ENCODE results near the gene PLEKHH1. TPM values are rescaled to one million over a fixed set of nuclear protein-coding genes. Genes with fewer than 3 reads are reported as not detected.

Gene PLEKHH1
- total and polyA plus RNA-seq, 2 donors (not counting 1 experiment from before 2014, with no cell fraction given) = 0.10 to 0.33 TPM

- Histone ChIP-seq H2AFZ (ENCODE audit: low read length) (no peak overlapping the region), H3K27ac (ENCODE audit: insufficient read depth, low read length) (no peak overlapping the region), H3K9ac (ENCODE audit: insufficient read depth, low read length) (no peak overlapping the region), H3K4me2 (ENCODE audit: extremely low read depth, insufficient read depth, low read length) (no peak overlapping the region), H4K20me1 (ENCODE audit: control insufficient read depth, extremely low read depth, insufficient read depth, low read length) (no peaks in the 10 kb centered on the region), H3K4me1 (ENCODE audit: control insufficient read depth, extremely low read depth, insufficient read depth, low read length) (no peaks in the 10 kb centered on the region), H3K4me3 (replicated peaks in 1 of 4; ENCODE audit: control extremely low read depth in 1 of 4, insufficient read depth in 1 of 4, low read depth in 3 of 4, low read length in 4 of 4) (no peak overlapping the region), H3K79me2 (ENCODE audit: control insufficient read depth, insufficient read depth, low read length) (no peaks in the 10 kb centered on the region), H3K36me3 (ENCODE audit: control insufficient read depth, insufficient read depth, low read length) (no peaks in the 10 kb centered on the region), H3K27me3 (ENCODE audit: control insufficient read depth, insufficient read depth, low read length) (no peaks in the 10 kb centered on the region), H3K9me3 (ENCODE audit: control insufficient read depth, insufficient read depth, low read depth, low read length) (no peaks in the 10 kb centered on the region)
- TF ChIP-seq EZH2 (IDR thresholded peaks at IDR 0.05; ENCODE audit: low read length, missing control alignments) (no peak), CTCF (conservative IDR thresholded peaks at IDR 0.05 in 1 of 2, IDR thresholded peaks at IDR 0.05 in 1 of 2; ENCODE audit: low read depth in 1 of 2, low read length in 2 of 2) (no peak)
- peak in 1 of 2 donors; percentile 27 for DNase-seq (ENCODE audit: low read depth in 2 of 2)
Observed at GRCh38 chr14:67636361-67636919, 103.3 kb downstream of the PLEKHH1 start.

- DNase-seq (ENCODE audit: low read depth in 2 of 2) = no peak
- Histone ChIP-seq H3K4me2 (ENCODE audit: extremely low read depth, insufficient read depth, low read length) (no peak overlapping the region), H3K27me3 (ENCODE audit: control insufficient read depth, insufficient read depth, low read length) (no peaks in the 10 kb centered on the region), H3K79me2 (ENCODE audit: control insufficient read depth, insufficient read depth, low read length) (no peaks in the 10 kb centered on the region), H3K4me3 (replicated peaks in 1 of 4; ENCODE audit: control extremely low read depth in 1 of 4, insufficient read depth in 1 of 4, low read depth in 3 of 4, low read length in 4 of 4) (no peak overlapping the region), H3K9ac (ENCODE audit: insufficient read depth, low read length) (no peak overlapping the region), H3K27ac (ENCODE audit: insufficient read depth, low read length) (no peak overlapping the region), H3K9me3 (ENCODE audit: control insufficient read depth, insufficient read depth, low read depth, low read length) (no peaks in the 10 kb centered on the region), H2AFZ (ENCODE audit: low read length) (no peak overlapping the region), H3K36me3 (ENCODE audit: control insufficient read depth, insufficient read depth, low read length) (no peaks in the 10 kb centered on the region), H3K4me1 (ENCODE audit: control insufficient read depth, extremely low read depth, insufficient read depth, low read length) (no peaks in the 10 kb centered on the region), H4K20me1 (ENCODE audit: control insufficient read depth, extremely low read depth, insufficient read depth, low read length) (no peaks in the 10 kb centered on the region)
- TF ChIP-seq EZH2 (IDR thresholded peaks at IDR 0.05; ENCODE audit: low read length, missing control alignments) (no peak), CTCF (conservative IDR thresholded peaks at IDR 0.05 in 1 of 2, IDR thresholded peaks at IDR 0.05 in 1 of 2; ENCODE audit: low read depth in 1 of 2, low read length in 2 of 2) (no peak)
Observed at GRCh38 chr14:67638642-67639041, 105.6 kb downstream of the PLEKHH1 start.

Other genes starting within 250 kb of the PLEKHH1 start
- 95.5 and 120 TPM in 2 replicates for gene ATP6V1D, start 173.5 kb upstream of the PLEKHH1 start, total RNA-seq
- gene ATP6V1D, start 173.5 kb upstream of the PLEKHH1 start, polyA plus RNA-seq = 90.0 and 91.5 TPM in 2 replicates
- 152 and 180 TPM in 2 replicates for gene EIF2S1, start 173.0 kb upstream of the PLEKHH1 start, total RNA-seq
- gene EIF2S1, start 173.0 kb upstream of the PLEKHH1 start, polyA plus RNA-seq = 182 and 222 TPM in 2 replicates
- 0.17 and 0.51 TPM in 2 replicates for gene PLEK2, start 121.1 kb upstream of the PLEKHH1 start, total RNA-seq
- gene PLEK2, start 121.1 kb upstream of the PLEKHH1 start, polyA plus RNA-seq = 1.1 and 3.5 TPM in 2 replicates
- gene TMEM229B, start 44.6 kb upstream of the PLEKHH1 start, total RNA-seq = 0.77 and 0.99 TPM in 2 replicates
- gene TMEM229B, start 44.6 kb upstream of the PLEKHH1 start, polyA plus RNA-seq = 0.26 and 0.68 TPM in 2 replicates
- 12.7 and 20.8 TPM in 2 replicates for gene PIGH, start 67.0 kb downstream of the PLEKHH1 start, total RNA-seq
- gene PIGH, start 67.0 kb downstream of the PLEKHH1 start, polyA plus RNA-seq = 14.2 and 15.6 TPM in 2 replicates
- gene ARG2, start 86.6 kb downstream of the PLEKHH1 start, total RNA-seq = 2.3 and 8.4 TPM in 2 replicates
- gene ARG2, start 86.6 kb downstream of the PLEKHH1 start, polyA plus RNA-seq = 1.9 and 3.2 TPM in 2 replicates
- gene VTI1B, start 141.3 kb downstream of the PLEKHH1 start, total RNA-seq = 63.7 and 67.9 TPM in 2 replicates
- gene VTI1B, start 141.3 kb downstream of the PLEKHH1 start, polyA plus RNA-seq = 88.9 and 89.8 TPM in 2 replicates
- gene RDH11, start 162.5 kb downstream of the PLEKHH1 start, total RNA-seq = 96.8 and 174 TPM in 2 replicates
- gene RDH11, start 162.5 kb downstream of the PLEKHH1 start, polyA plus RNA-seq = 135 and 151 TPM in 2 replicates
- not detected in 2 replicates for gene RDH12, start 168.6 kb downstream of the PLEKHH1 start, total RNA-seq
- gene RDH12, start 168.6 kb downstream of the PLEKHH1 start, polyA plus RNA-seq = not detected in 2 replicates